Spleen (tissue), 7 donors: ENCODE data around the gene ATF3.

Source experiments
- CTCF ChIP-seq, 11 experiments: fragments of 200-600 bp in 7 of 11; fragments of 450-650 bp in 4 of 11; sonication (generic) in 4 of 11; IDR thresholded peaks in 8 of 11; conservative IDR thresholded peaks in 3 of 11; 1 replicate in 7 of 11; 2 replicates in 4 of 11; pipeline versions ENCODE4 v1.4.0 to v1.8.0; 2016 to 2021; ENCODE audit warnings: antibody characterized with exemption in 11 of 11, inconsistent platforms in 4 of 11, mild to moderate bottlenecking in 1 of 11
- POLR2A ChIP-seq, 3 donors: fragments of 450-650 bp; IDR thresholded peaks; one replicate each; pipeline ENCODE4 v1.5.1; 2017; ENCODE audit warnings: antibody characterized with exemption in 3 of 3, mild to moderate bottlenecking in 1 of 3
- POLR2AphosphoS5 ChIP-seq, 3 donors: sonication (generic); formaldehyde crosslinking; IDR thresholded peaks; one replicate each; pipeline ENCODE4 v1.5.1; 2017; ENCODE audit warnings: antibody characterized with exemption in 3 of 3
- donor health status: DM: no; HTN: no; CAD: no; lungs with moderate emphysema.
- donor health status: DM: no; HTN: no; CAD: no.
- donor health status: DM: no; HTN: no; CAD: no.

GRCh38 chr1:212635141-212635631 lies 26.6 kb downstream of the ATF3 start:
- TF ChIP-seq CTCF (IDR thresholded peaks at IDR 0.05 in 8 of 11, conservative IDR thresholded peaks at IDR 0.05 in 3 of 11) (no peak), POLR2A (IDR thresholded peaks at IDR 0.05) (no peak), POLR2AphosphoS5 (IDR thresholded peaks at IDR 0.05) (no peak)
